GM21360 (cell line): ENCODE results near the gene EPHA1.

Source experiments
- ATAC-seq: cut with Tn5 transposase; IDR thresholded peaks from one replicate; pipeline ENCODE4 v1.9.1; 2021; ENCODE audit warnings: mild to moderate bottlenecking, moderate library complexity; ENCODE audit not compliant: unreplicated experiment

The EPHA1 gene

GRCh38 chr7:143390104-143390772, 18.4 kb downstream of the EPHA1 start:
- no peak for ATAC-seq

GRCh38 chr7:143389316-143390103, 19.1 kb downstream of the EPHA1 start:
- ATAC-seq, result no peak

GRCh38 chr7:143388491-143389101, 20.1 kb downstream of the EPHA1 start:
- ATAC-seq, result no peak

- ATAC-seq, result no peak
These were observed 20.6 kb downstream of the EPHA1 start for GRCh38 chr7:143388051-143388450.

- ATAC-seq, result no peak
These were observed 21.3 kb downstream of the EPHA1 start for GRCh38 chr7:143387156-143387975.

- ATAC-seq, result no peak
These were observed 22.5 kb downstream of the EPHA1 start for GRCh38 chr7:143385891-143386781.

- ATAC-seq, result no peak
These were observed 23.7 kb downstream of the EPHA1 start for GRCh38 chr7:143384661-143385631.

- no peak for ATAC-seq
These were observed 24.5 kb downstream of the EPHA1 start for GRCh38 chr7:143384148-143384547.

GRCh38 chr7:143383642-143383957, 25.1 kb downstream of the EPHA1 start:
- no peak for ATAC-seq

- no peak for ATAC-seq
These were observed 25.6 kb downstream of the EPHA1 start for GRCh38 chr7:143382791-143383641.

- ATAC-seq, result no peak
These were observed 26.4 kb downstream of the EPHA1 start for GRCh38 chr7:143382126-143382790.

GRCh38 chr7:143381427-143382125, 27.1 kb downstream of the EPHA1 start:
- peak; percentile 3 for ATAC-seq

GRCh38 chr7:143380646-143381426, 27.8 kb downstream of the EPHA1 start, which contains the start of gene ZYX:
ZYX (plus strand) TSS chr7:143381345; CDS start chr7:143381572, 227 bp downstream.
- ATAC-seq, result peak; percentile 75

- peak; percentile 44 for ATAC-seq
These were observed 28.4 kb downstream of the EPHA1 start for GRCh38 chr7:143380260-143380645.

- ATAC-seq, result peak; percentile 1
These were observed 28.9 kb downstream of the EPHA1 start for GRCh38 chr7:143379611-143380259.

GRCh38 chr7:143376396-143376795, 32.3 kb downstream of the EPHA1 start:
- no peak for ATAC-seq
